PC-9 (cell line): ENCODE data around the gene NR4A1.

Experiments used
- EZH2 ChIP-seq: fragments of 200-600 bp; sonication (generic); IDR thresholded peaks from 2 replicates; pipeline ENCODE4 v1.8.0; 2017; ENCODE audit warnings: antibody characterized with exemption, low read depth
- TF ChIP-seq, protein P1 (sequence below): fragments of 200-600 bp; sonication (generic); conservative IDR thresholded peaks from 2 replicates; pipeline ENCODE4 v1.6.1; 2017; ENCODE audit warnings: mixed run types, antibody characterized with exemption, mild to moderate bottlenecking, moderate library complexity

DNA sequence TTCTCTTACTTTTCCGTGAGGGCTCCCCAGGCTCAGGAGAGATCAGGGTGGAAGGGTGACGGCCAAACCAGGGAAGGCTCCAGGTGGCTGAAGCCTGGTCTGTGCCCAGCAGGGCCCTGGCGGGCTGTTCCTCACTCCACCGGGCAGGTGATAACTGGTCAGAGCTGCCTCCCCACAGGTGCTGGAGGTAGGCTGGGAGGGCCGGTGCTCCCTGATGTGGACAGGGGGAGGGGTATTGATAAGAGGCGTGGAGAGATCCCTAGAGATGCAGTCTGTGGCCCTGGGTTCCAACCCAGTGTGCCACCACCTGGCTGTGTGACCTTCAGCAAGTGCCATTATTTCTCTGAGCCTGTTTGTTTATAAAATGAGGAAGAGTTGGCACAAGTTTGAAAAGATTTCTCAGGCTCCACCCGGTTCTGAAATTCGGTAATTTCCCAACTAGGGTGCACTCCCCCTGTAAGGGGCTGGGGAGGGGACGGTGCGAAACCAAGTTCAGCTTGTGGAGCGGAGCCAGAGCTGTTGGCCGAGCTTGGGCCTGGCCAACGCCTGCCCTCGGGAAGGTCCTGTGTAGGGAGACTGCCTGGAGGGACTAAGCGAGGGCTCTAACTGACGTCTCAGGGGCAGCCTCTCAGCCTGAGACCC is 1.0 kb upstream of the NR4A1 start:
- TF ChIP-seq, protein P1, sequence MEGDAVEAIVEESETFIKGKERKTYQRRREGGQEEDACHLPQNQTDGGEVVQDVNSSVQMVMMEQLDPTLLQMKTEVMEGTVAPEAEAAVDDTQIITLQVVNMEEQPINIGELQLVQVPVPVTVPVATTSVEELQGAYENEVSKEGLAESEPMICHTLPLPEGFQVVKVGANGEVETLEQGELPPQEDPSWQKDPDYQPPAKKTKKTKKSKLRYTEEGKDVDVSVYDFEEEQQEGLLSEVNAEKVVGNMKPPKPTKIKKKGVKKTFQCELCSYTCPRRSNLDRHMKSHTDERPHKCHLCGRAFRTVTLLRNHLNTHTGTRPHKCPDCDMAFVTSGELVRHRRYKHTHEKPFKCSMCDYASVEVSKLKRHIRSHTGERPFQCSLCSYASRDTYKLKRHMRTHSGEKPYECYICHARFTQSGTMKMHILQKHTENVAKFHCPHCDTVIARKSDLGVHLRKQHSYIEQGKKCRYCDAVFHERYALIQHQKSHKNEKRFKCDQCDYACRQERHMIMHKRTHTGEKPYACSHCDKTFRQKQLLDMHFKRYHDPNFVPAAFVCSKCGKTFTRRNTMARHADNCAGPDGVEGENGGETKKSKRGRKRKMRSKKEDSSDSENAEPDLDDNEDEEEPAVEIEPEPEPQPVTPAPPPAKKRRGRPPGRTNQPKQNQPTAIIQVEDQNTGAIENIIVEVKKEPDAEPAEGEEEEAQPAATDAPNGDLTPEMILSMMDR: no peak
- no peak for TF ChIP-seq EZH2
